K562 (cell line): ENCODE data around the gene SCO1.

Source experiments
- JUNB ChIP-seq: fragments of 450-650 bp; formaldehyde crosslinking; conservative IDR thresholded peaks from 2 replicates; pipeline ENCODE4 v1.4.0; 2020; ENCODE audit warnings: mild to moderate bottlenecking
- RAD21 ChIP-seq, 2 experiments: fragments of 250-450 bp in 1 of 2; fragments of 450-650 bp in 1 of 2; sonication (Bioruptor Pico) in 1 of 2; formaldehyde crosslinking in 1 of 2; IDR thresholded peaks in 1 of 2; conservative IDR thresholded peaks in 1 of 2; 2 replicates each; pipeline versions ENCODE4 v1.4.0 to v1.8.0; 2020 to 2022; ENCODE audit warnings: mild to moderate bottlenecking in 2 of 2, moderate library complexity in 1 of 2
- RBBP5 ChIP-seq: fragments of 200-600 bp; sonication (generic); IDR thresholded peaks from 2 replicates; pipeline ENCODE4 v1.6.1; 2012; ENCODE audit warnings: borderline replicate concordance, mild to moderate bottlenecking, low read length, control low read depth, inconsistent platforms; ENCODE audit not compliant: insufficient read depth, poor library complexity, severe bottlenecking
- TAF1 ChIP-seq: IDR thresholded peaks from 2 replicates; pipeline ENCODE4 v1.6.1; 2011; ENCODE audit warnings: mild to moderate bottlenecking, low read length, moderate library complexity; ENCODE audit not compliant: insufficient read depth, control insufficient read depth, severe bottlenecking; ENCODE audit errors: extremely low read depth
- ZFP30 ChIP-seq: fragments of 250-450 bp; sonication (Bioruptor Pico); IDR thresholded peaks from 2 replicates; pipeline ENCODE4 v1.8.0; 2022; ENCODE audit warnings: moderate library complexity, mild to moderate bottlenecking, inconsistent platforms, borderline replicate concordance
- TF ChIP-seq, protein P1 (sequence below): sonication (generic); formaldehyde crosslinking; IDR thresholded peaks from 2 replicates; pipeline ENCODE4 v1.9.0; 2022; ENCODE audit warnings: mild to moderate bottlenecking, missing genetic modification reagents
- TF ChIP-seq, protein P2 (sequence below): fragments of 200-800 bp; sonication (Bioruptor generic); IDR thresholded peaks from 2 replicates; pipeline ENCODE4 v1.6.1; 2016; ENCODE audit warnings: missing genetic modification characterization, missing compliant biosample characterization
- TF ChIP-seq, protein P3 (sequence below), 3 experiments: IDR thresholded peaks in 2 of 3; conservative IDR thresholded peaks in 1 of 3; 2 replicates each; pipeline ENCODE4 v1.5.1; 2011 to 2012; ENCODE audit warnings: low read length in 3 of 3, mild to moderate bottlenecking in 3 of 3, control low read depth in 2 of 3, improper control_type of control experiment in 1 of 3, inconsistent platforms in 1 of 3, low read depth in 1 of 3, mixed read lengths in 1 of 3, moderate library complexity in 1 of 3; ENCODE audit not compliant: insufficient read depth in 2 of 3
- TF ChIP-seq, protein P4 (sequence below): conservative IDR thresholded peaks from 2 replicates; pipeline ENCODE4 v1.6.1; 2011; ENCODE audit warnings: low read depth, mild to moderate bottlenecking, low read length; ENCODE audit not compliant: control insufficient read depth

DNA sequence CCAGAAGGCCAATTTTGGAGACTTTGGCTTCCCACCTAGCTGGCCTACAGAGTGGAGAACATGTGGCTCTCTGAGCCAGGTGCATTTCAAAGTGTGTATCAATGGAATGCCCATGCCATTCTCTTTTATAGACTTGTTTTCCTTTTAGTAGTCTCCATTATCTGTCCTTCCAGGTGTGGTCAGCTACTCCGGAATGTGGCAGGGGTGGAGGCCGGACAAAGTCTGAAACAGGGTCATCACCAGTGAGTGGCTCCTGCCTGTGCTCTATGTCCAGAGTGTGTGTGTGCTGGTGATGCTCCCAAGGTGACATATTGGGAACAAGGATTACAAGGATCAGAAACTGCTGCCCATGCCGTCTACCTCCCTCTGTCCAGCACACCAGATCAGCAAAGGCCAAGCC is 36.3 kb upstream of the SCO1 start:
- no peak for TF ChIP-seq RAD21 (CRISPR knock-in tag; conservative IDR thresholded peaks at IDR 0.05 in 1 of 2, IDR thresholded peaks at IDR 0.05 in 1 of 2)
- no peak for TF ChIP-seq ZFP30 (CRISPR knock-in tag)
- TF ChIP-seq, protein P1, sequence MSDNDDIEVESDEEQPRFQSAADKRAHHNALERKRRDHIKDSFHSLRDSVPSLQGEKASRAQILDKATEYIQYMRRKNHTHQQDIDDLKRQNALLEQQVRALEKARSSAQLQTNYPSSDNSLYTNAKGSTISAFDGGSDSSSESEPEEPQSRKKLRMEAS (CRISPR knock-in tag): no peak
- TF ChIP-seq RBBP5: no peak
- TF ChIP-seq, protein P2, sequence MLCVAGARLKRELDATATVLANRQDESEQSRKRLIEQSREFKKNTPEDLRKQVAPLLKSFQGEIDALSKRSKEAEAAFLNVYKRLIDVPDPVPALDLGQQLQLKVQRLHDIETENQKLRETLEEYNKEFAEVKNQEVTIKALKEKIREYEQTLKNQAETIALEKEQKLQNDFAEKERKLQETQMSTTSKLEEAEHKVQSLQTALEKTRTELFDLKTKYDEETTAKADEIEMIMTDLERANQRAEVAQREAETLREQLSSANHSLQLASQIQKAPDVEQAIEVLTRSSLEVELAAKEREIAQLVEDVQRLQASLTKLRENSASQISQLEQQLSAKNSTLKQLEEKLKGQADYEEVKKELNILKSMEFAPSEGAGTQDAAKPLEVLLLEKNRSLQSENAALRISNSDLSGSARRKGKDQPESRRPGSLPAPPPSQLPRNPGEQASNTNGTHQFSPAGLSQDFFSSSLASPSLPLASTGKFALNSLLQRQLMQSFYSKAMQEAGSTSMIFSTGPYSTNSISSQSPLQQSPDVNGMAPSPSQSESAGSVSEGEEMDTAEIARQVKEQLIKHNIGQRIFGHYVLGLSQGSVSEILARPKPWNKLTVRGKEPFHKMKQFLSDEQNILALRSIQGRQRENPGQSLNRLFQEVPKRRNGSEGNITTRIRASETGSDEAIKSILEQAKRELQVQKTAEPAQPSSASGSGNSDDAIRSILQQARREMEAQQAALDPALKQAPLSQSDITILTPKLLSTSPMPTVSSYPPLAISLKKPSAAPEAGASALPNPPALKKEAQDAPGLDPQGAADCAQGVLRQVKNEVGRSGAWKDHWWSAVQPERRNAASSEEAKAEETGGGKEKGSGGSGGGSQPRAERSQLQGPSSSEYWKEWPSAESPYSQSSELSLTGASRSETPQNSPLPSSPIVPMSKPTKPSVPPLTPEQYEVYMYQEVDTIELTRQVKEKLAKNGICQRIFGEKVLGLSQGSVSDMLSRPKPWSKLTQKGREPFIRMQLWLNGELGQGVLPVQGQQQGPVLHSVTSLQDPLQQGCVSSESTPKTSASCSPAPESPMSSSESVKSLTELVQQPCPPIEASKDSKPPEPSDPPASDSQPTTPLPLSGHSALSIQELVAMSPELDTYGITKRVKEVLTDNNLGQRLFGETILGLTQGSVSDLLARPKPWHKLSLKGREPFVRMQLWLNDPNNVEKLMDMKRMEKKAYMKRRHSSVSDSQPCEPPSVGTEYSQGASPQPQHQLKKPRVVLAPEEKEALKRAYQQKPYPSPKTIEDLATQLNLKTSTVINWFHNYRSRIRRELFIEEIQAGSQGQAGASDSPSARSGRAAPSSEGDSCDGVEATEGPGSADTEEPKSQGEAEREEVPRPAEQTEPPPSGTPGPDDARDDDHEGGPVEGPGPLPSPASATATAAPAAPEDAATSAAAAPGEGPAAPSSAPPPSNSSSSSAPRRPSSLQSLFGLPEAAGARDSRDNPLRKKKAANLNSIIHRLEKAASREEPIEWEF (CRISPR knock-in tag): no peak
- TF ChIP-seq, protein P3, sequence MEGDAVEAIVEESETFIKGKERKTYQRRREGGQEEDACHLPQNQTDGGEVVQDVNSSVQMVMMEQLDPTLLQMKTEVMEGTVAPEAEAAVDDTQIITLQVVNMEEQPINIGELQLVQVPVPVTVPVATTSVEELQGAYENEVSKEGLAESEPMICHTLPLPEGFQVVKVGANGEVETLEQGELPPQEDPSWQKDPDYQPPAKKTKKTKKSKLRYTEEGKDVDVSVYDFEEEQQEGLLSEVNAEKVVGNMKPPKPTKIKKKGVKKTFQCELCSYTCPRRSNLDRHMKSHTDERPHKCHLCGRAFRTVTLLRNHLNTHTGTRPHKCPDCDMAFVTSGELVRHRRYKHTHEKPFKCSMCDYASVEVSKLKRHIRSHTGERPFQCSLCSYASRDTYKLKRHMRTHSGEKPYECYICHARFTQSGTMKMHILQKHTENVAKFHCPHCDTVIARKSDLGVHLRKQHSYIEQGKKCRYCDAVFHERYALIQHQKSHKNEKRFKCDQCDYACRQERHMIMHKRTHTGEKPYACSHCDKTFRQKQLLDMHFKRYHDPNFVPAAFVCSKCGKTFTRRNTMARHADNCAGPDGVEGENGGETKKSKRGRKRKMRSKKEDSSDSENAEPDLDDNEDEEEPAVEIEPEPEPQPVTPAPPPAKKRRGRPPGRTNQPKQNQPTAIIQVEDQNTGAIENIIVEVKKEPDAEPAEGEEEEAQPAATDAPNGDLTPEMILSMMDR (IDR thresholded peaks at IDR 0.05 in 2 of 3, conservative IDR thresholded peaks at IDR 0.05 in 1 of 3; ENCODE audit: insufficient read depth in 2 of 3, low read depth in 1 of 3, low read length in 3 of 3): no peak
- TF ChIP-seq, protein P4, sequence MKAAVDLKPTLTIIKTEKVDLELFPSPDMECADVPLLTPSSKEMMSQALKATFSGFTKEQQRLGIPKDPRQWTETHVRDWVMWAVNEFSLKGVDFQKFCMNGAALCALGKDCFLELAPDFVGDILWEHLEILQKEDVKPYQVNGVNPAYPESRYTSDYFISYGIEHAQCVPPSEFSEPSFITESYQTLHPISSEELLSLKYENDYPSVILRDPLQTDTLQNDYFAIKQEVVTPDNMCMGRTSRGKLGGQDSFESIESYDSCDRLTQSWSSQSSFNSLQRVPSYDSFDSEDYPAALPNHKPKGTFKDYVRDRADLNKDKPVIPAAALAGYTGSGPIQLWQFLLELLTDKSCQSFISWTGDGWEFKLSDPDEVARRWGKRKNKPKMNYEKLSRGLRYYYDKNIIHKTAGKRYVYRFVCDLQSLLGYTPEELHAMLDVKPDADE: no peak
- no peak for TF ChIP-seq TAF1
- TF ChIP-seq JUNB (CRISPR knock-in tag): no peak
